Urinary bladder (tissue), 4 donors: Measurements from ENCODE around the gene RIPOR1. TPM values are rescaled to one million over a fixed set of nuclear protein-coding genes. Genes with fewer than 3 reads are reported as not detected.
A peak's percentile ranks its signal among the peaks of the same experiment; 100 is the strongest.

Source experiments
- DNase-seq: peaks from one replicate; pipeline ENCODE4 v3.0.0-alpha.2; 2015; ENCODE audit errors: extremely low spot score
- H3K27ac ChIP-seq: one replicate; pipeline ENCODE4 v1.5.1; 2013; ENCODE audit warnings: low read depth, mild to moderate bottlenecking, moderate library complexity
- H3K36me3 ChIP-seq: one replicate; pipeline ENCODE4 v1.6.1; 2013; ENCODE audit warnings: mild to moderate bottlenecking, moderate library complexity; ENCODE audit not compliant: insufficient read depth
- H3K4me1 ChIP-seq: one replicate; pipeline ENCODE4 v1.6.1; 2013; ENCODE audit warnings: mild to moderate bottlenecking, moderate library complexity; ENCODE audit not compliant: insufficient read depth
- H3K4me3 ChIP-seq: one replicate; pipeline ENCODE4 v1.5.1; 2013; ENCODE audit warnings: low read depth, low read length
- WGBS: extraction: QIAGEN DNeasy Blood & Tissue Kit; methylation state at CpG from one replicate; pipeline ENCODE4 v1.1.7; 2013; 5-methylcytosine and 5-hydroxymethylcytosine counted together
- polyA plus RNA-seq: library from polyadenylated mRNA; stranded (reverse); fragments of 200-250 nt; gene quantifications from one replicate; pipeline ENCODE4 v1.2.3, GENCODE V29; 2013
- total RNA-seq: library from RNA; depleted of rRNA; stranded (reverse); fragments of >200 nt; gene quantifications from one replicate; pipeline ENCODE4 v1.2.3, GENCODE V29; 2014
- donor health status: healthy with polysubstance abuse.
- donor health status: healthy.

RIPOR1 gene
- total and polyA plus RNA-seq, 2 donors, result 20.5 to 59.0 TPM

DNA sequence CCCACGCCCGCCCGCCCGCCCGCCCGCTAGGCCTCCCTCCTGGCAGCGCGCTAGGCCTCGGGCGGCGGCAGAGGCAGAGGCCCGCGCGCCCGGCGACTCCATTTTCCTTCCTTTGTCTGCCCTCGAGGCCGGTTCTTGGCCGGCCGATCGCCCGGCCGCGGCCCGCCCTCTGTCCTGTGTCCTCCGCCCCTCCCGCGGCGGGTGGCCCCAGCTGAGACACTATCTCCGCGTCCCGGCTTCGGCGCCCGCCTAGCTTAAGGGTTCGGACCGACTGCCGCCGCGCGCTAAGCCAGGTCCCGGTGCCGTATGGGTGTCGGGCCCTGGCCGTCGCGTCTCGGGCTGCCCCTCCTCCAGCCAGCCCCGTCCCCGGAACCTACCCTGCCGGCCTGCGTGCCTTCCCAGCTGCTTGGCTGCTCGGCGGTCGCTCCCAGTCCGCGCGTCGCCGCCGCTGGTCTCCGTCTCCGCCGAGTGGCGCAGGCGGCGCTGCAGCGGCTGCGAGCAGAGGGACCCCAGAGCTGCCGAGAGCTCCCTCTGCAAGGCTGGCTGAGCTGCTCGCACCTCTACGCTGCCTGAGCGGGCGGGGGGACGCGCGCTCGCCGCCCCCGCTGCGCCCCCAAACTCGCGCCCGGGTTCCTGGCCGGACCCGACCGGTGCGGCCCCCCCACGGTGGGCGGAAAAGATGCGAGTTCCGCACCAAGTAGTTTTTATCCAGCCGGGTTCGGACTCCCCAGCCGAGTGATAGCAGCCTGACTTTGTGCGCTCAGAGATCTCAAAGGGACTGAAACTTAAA, 34.5 kb downstream of the RIPOR1 start:
- WGBS, result under 1% methylated on average over 96 of the region's 96 CpGs
- Histone ChIP-seq H3K4me1 (no peaks in the 10 kb centered on the region), H3K27ac (peak overlapping the region; percentile 100), H3K36me3 (no peaks in the 10 kb centered on the region), H3K4me3 (peak overlapping the region; percentile 91)
- DNase-seq, result no peak

DNA sequence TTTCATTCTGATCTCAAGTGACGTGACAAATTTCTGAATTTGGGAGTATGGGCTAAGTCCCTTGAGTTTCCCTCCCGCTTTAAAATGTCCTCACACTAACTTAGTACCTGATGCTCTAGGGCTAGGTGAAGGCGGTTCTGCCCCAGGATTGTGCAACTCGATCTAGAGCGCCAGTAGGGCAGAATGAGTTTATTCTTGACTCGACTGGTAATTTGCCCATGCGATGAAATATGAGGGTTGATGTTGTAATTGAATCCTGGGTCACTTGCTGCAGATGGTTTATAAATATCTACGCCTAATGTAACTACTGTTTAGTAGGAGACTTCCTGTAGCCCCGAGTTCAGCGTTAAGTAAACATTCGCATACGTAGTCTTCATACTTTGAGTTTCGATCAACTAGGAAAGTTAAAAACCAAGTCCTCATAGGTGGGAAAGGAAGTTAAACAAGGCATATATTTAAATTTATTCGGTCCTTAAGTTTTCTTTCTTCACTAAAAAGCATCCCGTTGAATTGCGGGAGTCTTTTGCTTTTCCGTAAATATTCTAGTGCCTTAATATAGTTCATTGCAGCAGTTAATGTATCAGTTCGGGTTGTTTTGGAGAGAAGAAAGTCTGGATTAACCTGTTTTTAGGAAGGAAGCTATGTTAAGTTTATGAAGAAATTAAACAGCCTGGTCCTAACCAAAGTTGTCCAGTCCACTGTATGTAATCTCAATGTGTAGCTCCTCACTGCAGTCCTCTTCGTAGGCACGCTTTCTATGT, 35.3 kb downstream of the RIPOR1 start:
- H3K4me1 ChIP-seq, result no peaks in the 10 kb centered on the region
- 2% methylated on average over 20 of the region's 20 CpGs for WGBS
- H3K27ac ChIP-seq, result peak overlapping the region; percentile 100
- peak overlapping the region; percentile 91 for H3K4me3 ChIP-seq
- DNase-seq, result no peak
- no peaks in the 10 kb centered on the region for H3K36me3 ChIP-seq

DNA sequence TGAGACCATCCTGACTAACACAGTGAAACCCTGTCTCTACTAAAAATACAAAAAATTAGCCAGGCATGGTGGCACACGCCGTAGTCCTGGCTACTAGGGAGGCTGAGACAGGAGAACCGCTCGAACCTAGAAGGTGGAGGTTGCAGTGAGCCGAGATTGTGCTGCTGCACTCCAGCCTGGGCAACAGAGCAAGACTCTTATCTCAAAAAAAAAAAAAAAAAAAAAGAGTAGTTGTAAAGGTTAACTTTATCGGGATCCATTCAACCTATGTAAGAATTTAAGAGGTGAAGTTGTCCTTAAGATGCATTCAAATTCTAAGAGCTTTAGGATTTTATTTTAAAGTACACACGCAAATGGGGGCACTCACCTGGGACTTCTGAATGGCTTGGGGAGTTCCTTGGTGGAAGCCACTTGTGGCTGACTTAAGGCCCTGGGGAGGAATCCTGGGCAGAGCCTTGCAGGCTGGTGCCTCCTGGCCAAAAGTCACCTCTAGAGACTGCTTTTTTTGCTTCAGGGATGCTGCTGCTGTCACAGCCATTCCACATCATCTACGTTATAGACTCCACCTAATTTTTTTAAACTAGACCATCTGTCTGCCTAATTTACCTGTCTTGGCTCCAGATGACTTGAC, 37.0 kb downstream of the RIPOR1 start:
- Histone ChIP-seq H3K36me3 (no peaks in the 10 kb centered on the region), H3K27ac (no peak overlapping the region), H3K4me1 (no peaks in the 10 kb centered on the region), H3K4me3 (no peak overlapping the region)
- DNase-seq, result no peak
- WGBS, result 89% methylated on average over 8 of the region's 8 CpGs

DNA sequence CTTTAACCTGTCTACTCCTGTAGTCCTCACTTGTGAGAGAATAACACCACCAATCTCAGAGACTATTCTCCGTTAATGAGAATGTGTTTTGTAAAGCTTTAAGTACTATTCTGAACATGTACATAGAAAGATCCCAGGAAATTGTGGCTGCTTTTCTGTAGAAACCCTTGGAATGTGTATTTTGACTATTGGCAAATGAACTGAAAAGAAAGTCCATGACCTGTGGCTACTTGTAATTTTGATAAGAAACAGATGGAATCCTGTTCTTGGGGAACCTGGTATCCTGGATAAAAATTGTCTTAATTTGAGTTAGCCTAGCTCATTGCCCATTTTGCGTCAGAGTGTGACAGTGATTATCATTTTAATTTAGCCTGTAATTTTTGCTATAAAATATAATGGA, 42.8 kb downstream of the RIPOR1 start:
- Histone ChIP-seq H3K4me1 (no peaks in the 10 kb centered on the region), H3K4me3 (no peak overlapping the region), H3K27ac (no peak overlapping the region), H3K36me3 (no peaks in the 10 kb centered on the region)
- WGBS, result 61% methylated on average over 2 of the region's 2 CpGs
- no peak for DNase-seq

DNA sequence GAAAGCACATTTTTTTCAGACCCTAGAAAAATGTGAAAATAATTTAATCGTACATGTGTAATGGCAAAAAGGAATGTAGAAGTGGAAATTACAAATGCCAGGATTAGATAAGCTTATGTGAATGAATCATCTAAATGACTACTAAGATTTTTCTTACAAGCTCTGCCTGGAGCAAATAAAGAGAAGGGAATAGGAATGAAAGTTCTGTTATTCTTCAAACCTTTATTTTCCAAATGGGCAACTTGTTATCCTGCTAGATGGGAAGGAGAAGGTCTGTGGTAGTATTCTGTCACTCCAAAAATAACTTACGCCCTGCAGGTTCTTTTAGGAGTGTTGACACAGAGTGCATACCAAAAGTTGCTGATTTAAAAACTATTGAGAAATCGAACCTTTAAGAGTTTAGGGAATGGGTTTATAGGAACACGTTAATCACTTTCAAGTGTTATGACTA, 43.4 kb downstream of the RIPOR1 start:
- H3K4me3 ChIP-seq, result no peak overlapping the region
- WGBS, result 65% methylated on average over 4 of the region's 4 CpGs

DNA sequence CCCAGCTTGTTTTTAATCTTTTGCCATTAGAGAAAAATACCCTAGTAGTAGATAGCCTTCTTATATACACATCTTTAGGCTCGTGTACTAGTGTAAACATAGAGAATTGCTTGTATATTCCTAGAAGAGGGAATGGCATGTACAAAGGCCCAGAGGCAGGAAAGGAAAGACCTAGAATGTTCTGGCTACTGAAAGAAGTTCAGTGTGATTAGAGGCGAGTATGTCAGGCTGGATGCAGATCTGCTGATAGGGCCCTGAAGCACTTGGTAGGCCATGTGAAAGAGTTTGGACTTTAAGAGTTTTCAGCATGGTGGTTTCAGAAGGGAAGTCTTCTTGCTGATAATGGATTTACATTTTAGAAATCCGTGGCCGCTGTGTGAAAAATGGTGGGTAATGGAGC, 51.1 kb downstream of the RIPOR1 start:
- Histone ChIP-seq H3K4me1 (no peaks in the 10 kb centered on the region), H3K27ac (no peak overlapping the region), H3K4me3 (no peak overlapping the region), H3K36me3 (no peaks in the 10 kb centered on the region)
- no peak for DNase-seq
- 75% methylated on average over 4 of the region's 4 CpGs for WGBS

More for the DNA sequence above, 43.4 kb downstream of the RIPOR1 start:
- no peak overlapping the region for H3K27ac ChIP-seq
- no peak for DNase-seq
- H3K4me1 ChIP-seq, result no peaks in the 10 kb centered on the region
- no peaks in the 10 kb centered on the region for H3K36me3 ChIP-seq

DNA sequence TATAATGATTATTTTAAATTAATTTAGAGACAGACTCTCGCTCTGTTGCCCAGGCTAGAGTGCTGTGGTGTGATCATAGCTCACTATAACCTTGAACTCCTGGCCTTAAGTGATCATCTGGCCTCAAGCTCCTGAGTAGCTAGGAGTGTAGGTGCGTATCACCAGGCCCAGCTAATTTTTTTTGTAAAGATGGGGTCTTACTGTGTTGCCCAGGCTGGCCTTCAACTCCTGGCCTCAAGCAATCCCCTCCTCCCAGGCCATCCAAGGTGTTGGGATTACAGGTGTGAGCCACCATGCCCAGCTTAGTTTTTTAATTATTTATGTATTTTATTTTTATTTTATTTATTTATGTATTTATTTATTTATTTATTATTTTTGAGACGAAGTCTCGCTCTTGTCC, 51.6 kb downstream of the RIPOR1 start:
- Histone ChIP-seq H3K4me1 (no peaks in the 10 kb centered on the region), H3K36me3 (no peaks in the 10 kb centered on the region), H3K4me3 (no peak overlapping the region), H3K27ac (no peak overlapping the region)
- 96% methylated on average over 4 of the region's 4 CpGs for WGBS
- no peak for DNase-seq

DNA sequence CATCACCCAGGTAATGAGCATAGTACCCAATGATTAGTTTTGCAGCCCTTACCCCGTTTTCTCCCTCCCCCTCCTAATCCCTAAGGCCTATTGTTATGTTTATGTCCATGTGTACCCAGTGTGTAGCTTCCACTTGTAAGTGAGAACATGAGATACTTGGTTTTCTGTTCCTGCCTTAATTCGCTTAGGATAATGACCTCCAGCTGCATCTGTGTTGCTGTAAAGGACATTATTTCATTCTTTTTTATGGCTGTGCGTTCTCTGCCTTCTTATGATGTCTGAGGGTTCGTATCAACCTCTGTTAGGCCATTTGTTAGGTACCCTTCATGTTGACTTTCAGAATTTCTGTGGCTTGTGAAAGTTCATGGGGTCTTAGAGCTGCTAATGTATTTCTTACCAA, 64.7 kb downstream of the RIPOR1 start:
- no peak overlapping the region for H3K27ac ChIP-seq
- no peak overlapping the region for H3K4me3 ChIP-seq
- no peaks in the 10 kb centered on the region for H3K4me1 ChIP-seq
- DNase-seq, result no peak
- no peaks in the 10 kb centered on the region for H3K36me3 ChIP-seq
- 90% methylated on average over 4 of the region's 4 CpGs for WGBS

DNA sequence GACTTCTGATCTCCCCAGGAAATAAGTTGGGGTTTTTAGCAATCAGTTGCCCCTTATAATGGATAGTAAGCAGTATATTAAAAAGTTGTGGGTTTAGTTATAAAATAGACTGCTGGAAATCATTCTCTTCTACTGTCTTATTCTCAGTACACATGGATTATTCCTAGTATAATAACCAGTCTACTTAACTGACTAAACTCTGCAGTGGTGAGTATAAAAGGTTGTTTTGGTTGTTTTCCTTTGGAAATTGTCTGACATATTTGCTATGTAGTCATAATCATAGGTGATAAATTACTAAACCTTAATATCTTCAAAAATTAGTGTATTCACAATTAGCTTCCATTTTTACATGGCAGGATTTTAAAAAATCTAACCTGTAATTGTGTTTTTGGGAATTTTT, 65.1 kb downstream of the RIPOR1 start:
- Histone ChIP-seq H3K27ac (no peak overlapping the region), H3K4me3 (no peak overlapping the region)
- no peak for DNase-seq

DNA sequence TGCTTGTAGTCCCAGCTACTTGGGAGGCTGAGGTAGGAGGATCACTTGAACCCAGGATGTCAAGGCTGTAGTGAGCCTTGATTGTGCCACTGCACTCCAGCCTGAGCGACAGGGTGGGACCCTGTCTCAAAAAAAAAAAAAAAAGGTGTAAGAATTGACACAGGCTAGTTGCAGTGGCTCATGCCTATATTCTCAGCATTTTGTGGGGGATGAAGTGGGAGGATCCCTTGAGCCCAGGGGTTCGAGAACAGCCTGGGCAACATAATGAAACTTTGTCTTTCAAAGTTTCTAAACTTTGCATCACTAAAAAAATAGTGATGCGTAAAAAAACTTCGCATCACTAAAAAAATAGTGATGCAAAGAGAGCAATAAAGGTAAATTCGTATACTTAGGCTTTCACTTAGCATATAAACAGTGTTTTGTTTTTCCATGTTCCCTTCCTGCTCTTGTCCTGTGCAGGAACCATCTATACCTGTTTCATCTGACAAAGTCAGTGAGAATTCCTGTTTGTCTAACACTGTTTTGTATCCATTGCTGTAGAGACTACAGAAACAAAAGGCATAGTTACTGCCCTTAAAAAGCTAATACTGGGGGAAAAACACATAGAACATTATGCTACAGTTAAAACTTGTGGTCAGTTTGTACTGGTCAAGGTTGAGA, 65.8 kb downstream of the RIPOR1 start:
- Histone ChIP-seq H3K4me3 (no peak overlapping the region), H3K27ac (no peak overlapping the region), H3K36me3 (no peaks in the 10 kb centered on the region), H3K4me1 (peaks cover 1% of the 10 kb centered on the region)
- 82% methylated on average over 5 of the region's 5 CpGs for WGBS
- DNase-seq, result no peak

More for the DNA sequence above, 65.1 kb downstream of the RIPOR1 start:
- Histone ChIP-seq H3K36me3 (no peaks in the 10 kb centered on the region), H3K4me1 (peaks cover under 1% of the 10 kb centered on the region)

DNA sequence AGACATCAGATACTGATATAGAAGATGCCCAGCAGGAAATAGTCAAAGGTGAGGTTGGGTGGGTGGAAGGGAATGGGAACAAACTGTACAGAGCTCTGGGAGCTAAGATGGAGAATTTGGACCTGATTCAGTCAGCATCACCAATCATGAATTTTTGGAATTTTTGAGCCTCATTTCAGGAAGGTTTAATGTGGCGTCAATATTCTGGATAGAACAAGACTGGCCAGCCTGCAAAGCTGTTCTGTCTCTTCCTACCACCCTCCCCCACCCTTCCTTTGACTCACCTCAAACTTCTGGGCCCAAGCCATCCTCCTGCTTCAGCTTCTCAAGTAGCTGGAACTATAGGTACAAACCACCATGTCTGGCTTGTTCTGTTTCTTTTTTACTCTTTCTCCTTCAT, 66.3 kb downstream of the RIPOR1 start:
- H3K4me3 ChIP-seq, result no peak overlapping the region
- H3K4me1 ChIP-seq, result peaks cover 1% of the 10 kb centered on the region
- no peaks in the 10 kb centered on the region for H3K36me3 ChIP-seq
- 69% methylated on average over 1 of the region's 1 CpG for WGBS
- no peak overlapping the region for H3K27ac ChIP-seq
- DNase-seq, result no peak
